SK-N-SH treated with all-trans-retinoic acid at 6 μM for 48 hours (cell line): Measurements from ENCODE around the gene OXNAD1.

ENCODE experiments used
- OSR1 ChIP-seq: fragments of 250-450 bp; sonication (Bioruptor Pico); IDR thresholded peaks from 2 replicates; pipeline ENCODE4 v1.8.0; 2022; ENCODE audit warnings: moderate library complexity, mild to moderate bottlenecking, inconsistent platforms
- PATZ1 ChIP-seq: fragments of 250-450 bp; sonication (Bioruptor Pico); IDR thresholded peaks from 2 replicates; pipeline ENCODE4 v1.8.0; 2020; ENCODE audit warnings: mild to moderate bottlenecking, moderate library complexity, borderline replicate concordance
- ZFP3 ChIP-seq: fragments of 250-450 bp; sonication (Bioruptor Pico); IDR thresholded peaks from 2 replicates; pipeline ENCODE4 v1.5.0; 2020; ENCODE audit warnings: mild to moderate bottlenecking, moderate library complexity
- ZFP30 ChIP-seq: fragments of 450-650 bp; formaldehyde crosslinking; IDR thresholded peaks from 2 replicates; pipeline ENCODE4 v1.5.0; 2022; ENCODE audit warnings: mild to moderate bottlenecking, moderate library complexity
- ZNF565 ChIP-seq: fragments of 450-650 bp; formaldehyde crosslinking; conservative IDR thresholded peaks from 2 replicates; pipeline ENCODE4 v1.5.0; 2020; ENCODE audit warnings: low read depth, mild to moderate bottlenecking, moderate library complexity

GRCh38 chr3:16288664-16289063 is 23.7 kb downstream of the OXNAD1 start:
- no peak for TF ChIP-seq ZFP3 (CRISPR knock-in tag)
- TF ChIP-seq ZFP30, result no peak
- TF ChIP-seq OSR1 (CRISPR knock-in tag), result no peak
- TF ChIP-seq PATZ1 (CRISPR knock-in tag), result no peak
- TF ChIP-seq ZNF565 (CRISPR knock-in tag), result no peak
